HG03432 (cell line): ENCODE data around the gene LMOD2.
A peak's percentile ranks its signal among the peaks of the same experiment; 100 is the strongest.
"Not testable (repeated sequence)": the region's sequence is repeated elsewhere in the genome, so short reads cannot be mapped to it uniquely, and the experiment has no call there.

Experiments
- ATAC-seq: cut with Tn5 transposase; IDR thresholded peaks from one replicate; pipeline ENCODE4 v1.9.1; 2021; ENCODE audit warnings: mild to moderate bottlenecking, moderate library complexity; ENCODE audit not compliant: unreplicated experiment

Gene LMOD2, protein sequence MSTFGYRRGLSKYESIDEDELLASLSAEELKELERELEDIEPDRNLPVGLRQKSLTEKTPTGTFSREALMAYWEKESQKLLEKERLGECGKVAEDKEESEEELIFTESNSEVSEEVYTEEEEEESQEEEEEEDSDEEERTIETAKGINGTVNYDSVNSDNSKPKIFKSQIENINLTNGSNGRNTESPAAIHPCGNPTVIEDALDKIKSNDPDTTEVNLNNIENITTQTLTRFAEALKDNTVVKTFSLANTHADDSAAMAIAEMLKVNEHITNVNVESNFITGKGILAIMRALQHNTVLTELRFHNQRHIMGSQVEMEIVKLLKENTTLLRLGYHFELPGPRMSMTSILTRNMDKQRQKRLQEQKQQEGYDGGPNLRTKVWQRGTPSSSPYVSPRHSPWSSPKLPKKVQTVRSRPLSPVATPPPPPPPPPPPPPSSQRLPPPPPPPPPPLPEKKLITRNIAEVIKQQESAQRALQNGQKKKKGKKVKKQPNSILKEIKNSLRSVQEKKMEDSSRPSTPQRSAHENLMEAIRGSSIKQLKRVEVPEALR

DNA sequence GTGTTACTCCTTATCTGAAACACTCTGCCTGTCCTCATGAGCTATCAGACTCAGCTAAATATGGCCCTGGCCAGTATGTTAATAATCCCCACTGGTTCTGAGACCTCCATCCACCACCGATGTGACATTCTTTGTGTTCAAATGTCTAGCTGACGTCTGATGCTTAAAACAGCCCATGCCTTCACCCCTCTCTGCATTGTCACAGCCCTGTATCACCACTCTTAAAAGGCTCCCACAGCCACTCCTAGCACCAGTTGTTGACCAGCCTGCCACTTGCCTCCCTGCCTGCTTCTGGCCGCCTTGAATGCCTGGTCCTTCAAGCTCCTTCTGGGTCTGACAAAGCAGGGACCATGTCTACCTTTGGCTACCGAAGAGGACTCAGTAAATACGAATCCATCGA, at the start of gene LMOD2:
Gene LMOD2 (plus strand): TSS at position 253 of the 400 bp plus-strand sequence. CDS start 98 bp downstream, at position 351.
- ATAC-seq: no peak

DNA sequence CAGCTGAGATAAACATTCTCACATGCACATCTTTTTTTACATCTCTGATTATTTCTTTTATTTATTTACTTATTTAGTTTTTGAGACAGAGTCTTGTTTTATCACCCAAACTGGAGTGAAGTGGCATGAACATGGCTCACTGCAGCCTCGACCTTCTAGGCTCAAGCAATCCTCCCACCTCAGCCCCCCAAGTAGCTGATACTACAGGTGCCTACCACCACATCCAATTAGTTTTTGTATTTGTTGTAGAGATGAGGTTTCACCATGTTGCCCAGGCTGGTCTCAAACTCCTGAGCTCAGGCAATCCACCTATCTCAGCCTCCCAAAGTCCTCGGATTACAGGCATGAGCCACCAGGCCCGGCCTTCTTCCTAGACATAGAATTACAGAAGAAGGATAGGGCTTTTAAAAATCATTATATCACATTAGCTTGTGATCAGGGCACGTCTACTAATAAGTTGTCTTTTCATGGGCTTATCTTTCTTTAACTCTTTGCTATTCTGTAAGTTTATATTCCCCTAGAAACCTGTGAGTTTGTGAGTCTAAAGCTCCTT, 48.2 kb upstream of the LMOD2 start:
- no peak for ATAC-seq

DNA sequence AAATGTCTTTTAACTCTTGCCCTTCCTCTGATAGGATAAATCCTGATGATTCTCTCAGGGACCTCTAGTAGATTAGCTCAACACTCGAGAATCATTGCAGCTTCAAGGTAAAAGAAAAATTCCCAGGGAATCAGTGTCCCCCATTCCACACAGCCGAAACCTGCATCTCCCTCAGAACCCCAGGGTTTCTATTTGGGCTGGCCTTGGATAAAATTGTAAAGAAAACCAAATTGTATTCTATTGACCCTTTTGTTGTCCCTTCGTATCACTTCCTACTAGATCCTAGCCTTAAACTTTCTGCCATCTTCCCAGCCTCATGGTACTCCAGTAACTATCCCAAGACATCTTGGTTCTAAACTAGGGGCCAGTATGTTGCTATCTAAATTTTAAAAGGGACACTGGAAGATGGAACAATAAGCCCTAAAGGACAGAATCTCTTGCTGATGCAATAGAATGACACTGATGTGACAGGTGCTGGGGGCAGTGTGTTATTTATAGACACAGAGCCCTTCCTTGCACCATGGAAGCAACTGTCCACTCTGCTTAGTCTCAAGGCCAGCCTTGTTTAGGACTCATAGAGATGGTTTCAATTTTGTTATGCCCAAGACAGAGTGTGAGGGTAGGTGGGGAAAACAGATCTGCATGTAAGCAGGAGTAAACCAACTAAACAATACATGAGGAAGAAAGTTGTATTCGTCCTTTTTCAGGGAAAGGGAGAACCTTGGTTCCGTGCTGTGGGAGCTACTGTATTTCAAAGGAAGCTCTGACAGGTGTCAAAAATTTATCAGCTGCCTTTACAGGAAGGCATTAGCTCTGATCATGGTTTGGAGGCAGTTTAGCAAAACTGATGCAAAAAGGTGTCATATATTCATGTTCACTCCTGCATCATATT, 46.4 kb upstream of the LMOD2 start:
- no peak for ATAC-seq

DNA sequence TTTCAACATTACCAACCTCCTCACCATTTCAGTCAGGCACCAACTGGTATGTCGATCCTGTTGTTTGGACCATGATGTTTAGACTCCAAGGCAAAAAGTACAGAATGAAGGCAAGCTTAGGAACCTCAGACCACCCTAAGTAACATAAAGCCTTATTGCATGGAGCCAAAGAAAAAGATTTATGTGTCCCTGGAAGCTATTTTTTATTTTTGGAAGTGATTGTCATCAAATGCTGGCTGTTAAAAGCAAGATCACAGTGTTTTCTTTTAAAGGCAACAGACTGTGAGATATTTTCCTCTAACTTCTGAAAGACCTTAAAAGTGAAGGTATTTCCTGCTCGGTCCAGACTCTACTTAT, 45.8 kb upstream of the LMOD2 start:
- ATAC-seq: no peak

DNA sequence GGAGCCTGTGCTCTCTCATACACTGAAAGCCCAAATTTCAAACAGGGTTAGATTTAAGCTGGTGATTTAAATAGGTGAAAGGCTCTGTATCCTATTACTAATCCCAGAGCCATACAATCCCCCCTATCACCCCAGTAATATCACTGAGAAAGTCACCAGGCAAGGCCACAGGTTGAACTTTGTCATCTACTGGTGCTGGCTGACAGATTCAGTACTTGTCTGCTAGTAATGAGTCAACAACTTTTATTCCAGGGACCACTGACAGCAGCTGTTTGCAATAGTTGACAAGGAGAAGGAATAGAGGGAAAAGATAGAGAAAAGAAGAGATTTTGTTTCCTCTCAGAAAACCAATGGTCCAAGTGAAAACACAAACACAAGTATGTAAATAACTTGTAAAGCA, 43.6 kb upstream of the LMOD2 start:
- ATAC-seq: no peak

DNA sequence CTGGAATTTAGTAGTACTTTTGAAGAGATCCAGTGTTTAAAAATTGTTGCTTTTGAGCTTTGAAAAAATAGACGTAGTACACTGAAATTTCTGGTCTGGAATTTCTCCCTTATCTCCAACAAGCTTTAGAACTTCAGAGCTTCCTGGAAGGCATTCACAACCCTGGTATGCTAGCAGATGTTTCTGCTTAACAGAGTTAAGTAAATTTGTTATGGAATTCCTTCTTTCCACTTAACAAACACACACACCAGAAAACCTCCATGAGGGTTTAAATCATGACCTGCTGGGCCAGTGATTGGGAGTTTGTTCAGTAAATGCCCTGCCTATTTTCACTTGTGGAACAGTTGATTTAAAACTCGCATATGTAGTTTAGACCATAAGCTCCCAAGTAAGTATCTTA, 40.3 kb upstream of the LMOD2 start:
- no peak for ATAC-seq

DNA sequence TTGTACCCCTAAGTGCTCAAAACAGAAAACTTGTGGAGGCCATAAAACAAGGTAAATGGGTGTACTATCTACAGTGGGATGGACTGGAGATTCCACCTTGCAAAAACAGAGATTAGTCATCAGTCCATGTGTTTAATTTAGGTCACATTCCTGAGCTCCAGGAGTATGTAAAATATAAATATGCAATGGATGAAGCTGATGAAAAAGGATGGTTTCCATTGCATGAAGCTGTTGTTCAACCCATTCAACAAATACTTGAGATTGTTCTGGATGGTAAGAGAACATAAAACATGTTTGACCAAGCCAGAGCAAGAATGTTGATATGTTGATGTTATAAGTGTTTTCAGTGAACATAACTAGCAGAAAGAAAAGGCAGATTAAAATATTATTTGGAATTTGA, 39.4 kb upstream of the LMOD2 start:
- no peak for ATAC-seq

DNA sequence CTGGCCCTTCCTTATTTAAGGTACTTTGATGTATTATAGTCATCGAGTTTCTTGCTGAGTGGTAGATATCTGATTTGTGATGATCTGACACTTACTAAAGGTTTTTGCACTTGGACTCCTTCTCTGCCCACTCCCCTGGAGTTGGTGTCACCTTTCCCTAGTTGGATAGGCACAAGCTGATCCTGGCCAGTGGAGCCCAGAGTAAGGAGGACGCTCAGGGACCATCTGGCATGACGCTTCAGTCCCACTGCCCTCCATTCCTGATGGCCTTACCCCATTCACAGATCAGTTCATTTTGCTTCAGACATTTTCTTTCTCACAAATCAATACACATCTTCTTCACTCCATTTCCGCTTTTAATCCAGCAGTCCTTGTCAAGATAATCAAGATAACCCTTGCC, 34.0 kb upstream of the LMOD2 start:
- ATAC-seq: no peak

DNA sequence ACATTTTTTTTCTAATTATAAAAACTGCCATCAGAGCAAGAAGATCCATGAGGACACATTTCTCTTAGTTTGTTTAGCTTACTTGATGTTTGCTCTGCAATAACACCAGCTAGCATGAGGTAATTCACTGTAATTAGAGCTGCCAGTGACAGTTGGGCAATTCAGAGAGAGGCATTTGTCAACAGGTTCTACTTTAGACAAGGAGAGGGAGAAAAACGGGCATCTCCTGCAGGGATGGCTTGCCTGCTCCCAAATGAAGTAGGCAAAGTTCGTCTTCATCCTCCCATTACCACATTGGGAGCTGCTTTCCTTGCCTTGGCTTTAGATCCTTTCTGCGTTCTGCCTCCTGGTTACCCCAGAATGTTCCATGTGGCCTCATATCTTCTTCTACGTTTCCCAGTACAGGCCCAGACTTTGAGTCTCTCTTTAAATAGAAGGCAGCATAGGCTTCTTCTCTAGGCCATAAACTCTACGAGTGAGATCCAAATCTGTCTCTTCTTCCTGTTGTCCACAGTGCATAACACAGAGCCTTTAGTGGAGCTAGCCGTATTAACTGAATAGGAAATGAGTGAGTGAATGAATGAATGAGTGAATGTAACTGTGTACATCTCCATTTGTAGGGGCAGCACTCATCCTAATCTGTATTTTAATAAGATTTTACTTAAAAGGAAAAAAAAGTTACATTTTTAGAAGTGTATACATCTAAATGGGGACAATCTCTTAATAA, 32.8 kb upstream of the LMOD2 start:
- ATAC-seq: no peak

DNA sequence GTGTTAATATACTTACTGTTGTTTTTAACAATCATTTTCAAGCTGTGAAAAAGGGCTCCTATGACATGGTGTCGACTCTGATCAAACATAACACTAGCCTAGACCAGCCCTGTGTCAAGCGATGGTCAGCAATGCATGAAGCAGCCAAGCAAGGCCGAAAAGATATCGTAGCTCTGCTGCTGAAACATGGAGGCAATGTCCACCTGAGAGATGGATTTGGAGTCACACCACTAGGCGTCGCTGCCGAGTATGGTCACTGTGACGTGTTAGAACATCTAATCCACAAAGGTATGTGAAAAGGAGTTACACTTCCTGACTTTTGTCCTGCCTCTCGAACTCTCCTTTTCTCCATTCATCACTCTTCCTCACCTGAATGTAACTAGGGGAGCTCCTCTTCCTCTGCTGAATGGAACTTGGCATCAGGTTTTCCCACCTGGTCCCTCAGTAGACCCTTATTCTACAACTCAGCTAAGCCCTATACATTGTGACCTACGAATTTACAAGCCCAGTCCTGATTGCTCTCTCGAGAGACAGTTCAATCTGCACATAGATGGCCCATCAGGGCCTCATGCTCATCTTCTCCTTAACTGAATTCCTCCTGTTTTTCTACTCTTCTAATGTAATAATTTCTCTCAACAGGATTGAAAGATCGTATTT, 31.0 kb upstream of the LMOD2 start:
- ATAC-seq: peak; percentile 83

DNA sequence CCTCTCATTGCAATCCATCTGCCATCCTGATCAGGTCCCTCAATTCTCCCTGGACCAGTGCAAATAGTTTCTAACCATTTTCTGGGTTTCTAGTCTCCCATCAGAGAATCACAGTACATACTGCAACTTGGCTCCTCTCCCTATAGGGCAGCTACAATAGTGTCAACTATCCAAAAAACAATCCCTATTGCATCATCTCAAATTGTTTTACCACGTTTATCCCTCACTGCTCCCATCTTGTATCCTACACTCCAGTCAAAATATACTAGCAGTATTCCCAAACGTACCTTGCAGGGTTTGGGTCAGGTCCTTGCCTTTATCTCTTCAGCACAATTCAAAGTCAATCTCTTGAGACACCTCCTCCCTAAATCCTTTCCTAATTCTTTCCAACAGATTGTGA, 30.4 kb upstream of the LMOD2 start:
- no peak for ATAC-seq

DNA sequence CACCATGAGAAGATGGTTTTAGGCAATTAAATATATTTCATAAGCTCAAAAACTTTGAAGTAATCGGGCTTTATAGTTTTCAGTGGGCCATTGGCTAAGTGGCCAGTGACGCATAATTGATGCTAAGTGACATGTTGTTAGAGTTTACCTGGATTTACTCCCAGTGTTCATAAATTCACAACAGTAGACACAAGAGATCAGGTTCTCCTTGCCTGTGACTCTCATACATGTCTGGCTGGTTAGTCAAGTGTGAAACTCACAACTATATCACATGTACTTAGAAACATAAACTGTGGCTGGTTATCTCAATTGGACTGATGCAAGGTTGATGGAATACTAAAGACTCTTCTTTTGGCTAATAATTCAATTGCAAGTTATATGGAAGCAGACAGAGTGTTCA, 27.8 kb upstream of the LMOD2 start:
- ATAC-seq: no peak

DNA sequence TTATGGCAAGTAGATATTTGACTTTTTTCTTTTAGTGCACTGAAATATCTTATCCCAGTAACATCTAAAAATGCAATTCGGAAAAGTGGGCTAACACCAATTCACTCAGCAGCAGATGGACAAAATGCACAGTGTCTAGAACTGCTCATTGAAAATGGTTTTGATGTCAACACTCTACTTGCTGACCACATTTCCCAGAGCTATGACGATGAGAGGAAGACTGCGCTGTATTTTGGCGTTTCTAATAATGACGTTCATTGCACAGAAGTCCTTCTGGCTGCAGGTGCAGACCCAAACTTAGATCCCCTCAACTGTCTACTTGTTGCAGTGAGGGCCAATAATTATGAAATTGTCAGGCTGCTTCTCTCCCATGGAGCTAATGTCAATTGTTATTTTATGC, 26.8 kb upstream of the LMOD2 start:
- no peak for ATAC-seq

DNA sequence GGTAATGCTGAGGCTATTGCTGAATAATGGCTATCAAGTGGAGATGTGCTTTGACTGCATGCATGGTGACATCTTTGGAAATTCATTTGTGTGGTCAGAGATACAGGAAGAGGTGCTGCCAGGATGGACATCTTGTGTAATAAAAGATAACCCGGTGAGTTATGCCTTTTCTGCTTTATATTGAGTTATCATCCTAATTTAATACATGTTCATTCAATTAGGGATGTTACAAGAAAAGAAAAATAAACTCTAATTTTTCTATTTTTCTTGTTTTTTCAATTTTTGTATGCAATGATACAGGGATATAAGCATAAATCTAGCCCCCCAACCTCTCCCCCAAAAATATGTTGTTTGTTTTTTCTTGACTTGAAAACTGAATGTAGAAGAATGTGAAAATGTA, 26.4 kb upstream of the LMOD2 start:
- no peak for ATAC-seq

DNA sequence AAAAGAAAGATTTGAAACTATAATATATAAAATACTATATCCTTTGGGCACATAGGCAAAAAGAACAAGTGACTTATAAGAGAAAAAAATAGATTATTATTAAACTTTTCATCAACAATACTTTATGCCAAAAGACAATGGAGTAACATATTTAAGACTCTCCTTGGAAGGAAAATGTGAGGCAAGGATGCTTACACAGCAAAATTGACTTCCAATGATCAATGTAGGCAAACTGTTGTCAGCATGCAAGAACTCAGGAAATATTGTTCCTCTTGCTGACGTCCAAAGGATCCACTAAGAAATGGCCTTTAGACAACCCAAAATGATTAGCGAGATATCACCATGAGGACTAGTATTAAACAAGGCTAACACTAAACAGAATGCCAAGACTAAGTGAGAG, 22.9 kb upstream of the LMOD2 start:
- no peak for ATAC-seq

DNA sequence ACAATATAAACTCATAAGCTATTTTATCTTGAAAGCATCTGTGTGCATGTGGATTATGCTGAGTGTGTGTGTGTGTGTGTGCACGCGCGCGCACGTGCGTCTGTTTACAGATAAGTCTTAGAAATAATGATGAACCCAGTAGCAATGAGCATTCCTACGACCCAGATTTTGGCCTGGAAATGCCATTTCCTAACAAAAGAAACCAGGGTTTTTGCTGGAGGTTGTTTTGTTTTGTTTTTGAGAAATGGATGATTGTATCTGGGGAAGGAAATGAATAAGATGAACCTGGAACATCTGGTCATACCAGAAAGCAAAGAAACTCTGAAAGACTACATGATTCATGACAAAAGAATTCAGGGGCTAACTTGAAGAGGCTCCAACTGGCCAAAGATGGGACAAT, 22.1 kb upstream of the LMOD2 start:
- no peak for ATAC-seq

DNA sequence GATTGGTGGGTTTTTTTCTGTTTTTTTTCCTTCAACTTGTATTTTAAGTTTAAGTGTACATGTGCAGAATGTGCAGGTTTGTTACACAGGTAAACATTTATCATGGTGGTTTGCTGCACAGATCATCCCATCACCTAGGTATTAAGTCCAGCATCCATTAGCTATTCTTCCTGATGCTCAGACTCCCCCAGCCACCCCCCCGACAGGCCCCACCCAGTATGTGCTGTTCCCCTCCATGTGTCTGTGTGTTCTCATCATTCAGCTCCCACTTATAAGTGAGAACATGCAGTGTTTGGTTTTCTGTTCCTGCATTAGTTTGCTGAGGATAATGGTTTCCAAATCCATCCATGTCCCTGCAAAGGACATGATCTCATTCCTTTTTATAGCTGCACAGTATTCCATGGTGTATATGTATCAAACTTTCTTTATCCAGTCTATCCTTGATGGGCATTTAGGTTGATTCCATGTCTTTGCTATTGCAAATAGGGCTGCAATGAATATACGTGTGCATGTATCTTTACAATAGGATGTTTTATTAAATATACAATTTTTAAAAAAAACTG, 21.6 kb upstream of the LMOD2 start:
- ATAC-seq: not testable (repeated sequence)

DNA sequence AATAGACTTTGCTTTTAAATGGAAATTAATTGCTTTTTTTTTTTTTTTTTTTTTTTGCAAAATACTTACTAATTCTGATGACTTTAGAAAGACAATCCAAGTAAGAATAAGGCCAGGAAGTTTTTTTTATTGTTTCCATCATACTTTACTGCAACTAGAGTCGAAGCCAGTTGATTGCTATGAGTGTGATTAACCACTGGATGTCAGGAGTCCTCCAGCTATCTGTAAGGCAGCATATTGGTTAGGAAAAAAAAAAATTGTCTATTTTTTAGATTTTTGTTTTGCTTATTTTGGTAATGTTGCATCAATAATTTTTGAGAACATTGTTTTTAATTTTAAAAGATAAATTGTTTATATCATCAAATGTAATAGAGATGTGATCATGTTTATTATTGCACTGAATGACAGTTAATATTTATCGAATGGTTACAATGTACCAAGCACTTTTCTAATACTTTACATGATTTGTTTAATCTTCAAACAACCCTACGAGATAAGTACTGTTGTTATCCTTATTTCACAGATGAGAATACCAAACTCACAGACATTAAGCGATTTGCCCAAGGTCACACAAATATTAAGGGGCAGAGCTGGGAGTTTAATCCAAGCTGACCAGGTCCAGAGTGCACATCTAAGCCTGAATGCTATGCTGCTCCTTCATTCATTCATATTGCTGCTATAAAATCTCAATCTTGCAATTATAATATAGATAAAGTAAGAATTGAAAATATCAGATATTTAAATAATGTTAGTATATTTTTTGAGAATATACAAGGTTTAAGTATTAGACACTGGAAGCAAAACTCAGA, 19.9 kb upstream of the LMOD2 start:
- no peak for ATAC-seq

DNA sequence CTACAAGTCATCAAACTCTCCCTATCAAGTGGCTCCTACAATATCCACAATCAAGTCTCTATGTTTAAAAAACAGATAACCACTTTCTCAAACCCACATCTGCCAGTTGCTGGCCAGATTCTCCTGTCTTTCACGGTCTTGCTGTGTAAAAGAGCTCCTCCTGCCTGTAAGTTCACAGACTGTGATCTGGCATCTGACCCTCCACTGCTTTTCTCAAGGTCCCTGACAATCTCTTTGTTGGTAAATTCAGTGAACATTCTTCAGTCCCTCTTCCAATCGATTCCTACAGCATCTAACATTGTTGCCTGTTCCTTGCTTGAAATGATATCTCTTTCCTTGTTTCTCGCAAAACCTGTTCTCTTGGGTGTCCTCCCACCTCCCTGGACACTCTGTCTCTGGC, 18.5 kb upstream of the LMOD2 start:
- ATAC-seq: no peak
